Uterus (tissue), 4 donors: Measurements from ENCODE around the gene SYNGAP1. TPM values are rescaled to one million over a fixed set of nuclear protein-coding genes. Genes with fewer than 3 reads are reported as not detected.

ENCODE experiments used
- DNase-seq, 2 donors: peaks; one replicate each; pipeline ENCODE4 v3.0.0-alpha.2; 2019 to 2020
- H3K27ac ChIP-seq, 2 donors: fragments of 200-600 bp; sonication (generic); 1 replicate in 1 of 2; 2 replicates in 1 of 2; pipeline ENCODE4 v1.5.1; 2016 to 2018
- H3K27me3 ChIP-seq, 2 donors: fragments of 200-600 bp; sonication (generic); one replicate each; pipeline ENCODE4 v1.5.1; 2018 to 2019; ENCODE audit warnings: control low read depth in 1 of 2
- H3K36me3 ChIP-seq, 2 donors: fragments of 200-600 bp; sonication (generic); one replicate each; pipeline ENCODE4 v1.5.1; 2019; ENCODE audit warnings: control low read depth in 1 of 2
- H3K4me1 ChIP-seq, 2 donors: fragments of 200-600 bp; sonication (generic); one replicate each; pipeline ENCODE4 v1.5.1; 2018 to 2019; ENCODE audit warnings: control low read depth in 1 of 2
- H3K4me3 ChIP-seq, 2 donors: fragments of 200-600 bp; sonication (generic); 1 replicate in 1 of 2; 2 replicates in 1 of 2; pipeline ENCODE4 v1.5.1; 2018 to 2019; ENCODE audit warnings: mild to moderate bottlenecking in 1 of 2
- H3K9me3 ChIP-seq, 2 donors: fragments of 200-600 bp; sonication (generic); one replicate each; pipeline ENCODE4 v1.5.1; 2019; ENCODE audit warnings: control low read depth in 1 of 2
- CTCF ChIP-seq, 4 experiments: fragments of 200-600 bp in 2 of 4; fragments of 450-650 bp in 2 of 4; sonication (generic) in 2 of 4; IDR thresholded peaks; one replicate each; pipeline ENCODE4 v1.5.1; 2016 to 2019; ENCODE audit warnings: antibody characterized with exemption in 4 of 4, mild to moderate bottlenecking in 2 of 4, moderate library complexity in 1 of 4
- POLR2A ChIP-seq, 2 donors: fragments of 450-650 bp; IDR thresholded peaks; one replicate each; pipeline ENCODE4 v1.6.1; 2016; ENCODE audit warnings: antibody characterized with exemption in 2 of 2, mild to moderate bottlenecking in 1 of 2, moderate library complexity in 1 of 2
- intact Hi-C: fragments of 100-400 bp; cut with DNase I; formaldehyde crosslinking; loops from one replicate; pipeline ENCODE4 v1.15.1; 2023; ENCODE audit warnings: low total_unique reads
- total RNA-seq, 4 donors: library from RNA; depleted of rRNA in 3 of 4; stranded (reverse); fragments of >200 nt in 3 of 4; gene quantifications; one replicate each; pipeline versions ENCODE4 v1.1.0 to v1.2.4, GENCODE V29; 2014 to 2023
- donor health status: DM: yes; HTN: yes; CAD: no.

SYNGAP1 gene
- total RNA-seq, 4 donors from 2014 or later = 11.5 to 67.6 (median 14.4) TPM

GRCh38 chr6:33429750-33430052, 9.8 kb downstream of the SYNGAP1 start:
- intact Hi-C loops = loop anchor here (10.0 kb wide), 1 partner anchor 135 kb away; the partner anchor contains the start of gene RGL2
- H3K4me3 ChIP-seq = no peak overlapping the region
- no peaks in the 10 kb centered on the region for H3K36me3 ChIP-seq
- H3K27ac ChIP-seq = peak overlapping the region in 1 of 2 donors; percentile 99
- no peaks in the 10 kb centered on the region for H3K9me3 ChIP-seq
- DNase-seq = no peak
- peaks cover 6 to 27% of the 10 kb centered on the region in 2 donors for H3K4me1 ChIP-seq
- TF ChIP-seq POLR2A (IDR thresholded peaks at IDR 0.05) (no peak), CTCF (IDR thresholded peaks at IDR 0.05) (no peak)
- H3K27me3 ChIP-seq = no peaks in the 10 kb centered on the region

GRCh38 chr6:33430334-33430733, 10.5 kb downstream of the SYNGAP1 start:
- Histone ChIP-seq H3K36me3 (no peaks in the 10 kb centered on the region), H3K4me3 (no peak overlapping the region), H3K27ac (peak overlapping the region; percentile 83 to 88), H3K4me1 (peaks cover 3 to 22% of the 10 kb centered on the region in 2 donors), H3K9me3 (no peaks in the 10 kb centered on the region), H3K27me3 (no peaks in the 10 kb centered on the region)
- intact Hi-C loops = no loop called here
- DNase-seq = no peak
- no peak for TF ChIP-seq CTCF (IDR thresholded peaks at IDR 0.05)
- no peak for TF ChIP-seq POLR2A (IDR thresholded peaks at IDR 0.05)

GRCh38 chr6:33430991-33431879, 11.4 kb downstream of the SYNGAP1 start:
- H3K4me1 ChIP-seq = peaks cover 3 to 22% of the 10 kb centered on the region in 2 donors
- DNase-seq = peak; percentile 73 to 79
- H3K27ac ChIP-seq = peak overlapping the region; percentile 83 to 88
- no peak overlapping the region for H3K4me3 ChIP-seq
- H3K9me3 ChIP-seq = no peaks in the 10 kb centered on the region
- intact Hi-C loops = no loop called here
- no peaks in the 10 kb centered on the region for H3K36me3 ChIP-seq
- no peak for TF ChIP-seq POLR2A (IDR thresholded peaks at IDR 0.05)
- no peak for TF ChIP-seq CTCF (IDR thresholded peaks at IDR 0.05)
- H3K27me3 ChIP-seq = no peaks in the 10 kb centered on the region

GRCh38 chr6:33431880-33432541, 12.1 kb downstream of the SYNGAP1 start:
- no peaks in the 10 kb centered on the region for H3K27me3 ChIP-seq
- H3K27ac ChIP-seq = peak overlapping the region; percentile 83 to 88
- no peak for DNase-seq
- no peak overlapping the region for H3K4me3 ChIP-seq
- no peaks in the 10 kb centered on the region for H3K9me3 ChIP-seq
- H3K36me3 ChIP-seq = no peaks in the 10 kb centered on the region
- TF ChIP-seq POLR2A (IDR thresholded peaks at IDR 0.05) (no peak), CTCF (IDR thresholded peaks at IDR 0.05) (no peak)
- H3K4me1 ChIP-seq = peaks cover 3 to 22% of the 10 kb centered on the region in 2 donors
- intact Hi-C loops = no loop called here

GRCh38 chr6:33432546-33432945, 12.7 kb downstream of the SYNGAP1 start:
- intact Hi-C loops = no loop called here
- no peaks in the 10 kb centered on the region for H3K27me3 ChIP-seq
- peak overlapping the region; percentile 83 to 88 for H3K27ac ChIP-seq
- no peaks in the 10 kb centered on the region for H3K9me3 ChIP-seq
- no peak for DNase-seq
- no peaks in the 10 kb centered on the region for H3K36me3 ChIP-seq
- H3K4me3 ChIP-seq = no peak overlapping the region
- TF ChIP-seq POLR2A (IDR thresholded peaks at IDR 0.05) (no peak), CTCF (IDR thresholded peaks at IDR 0.05) (no peak)
- peaks cover 3 to 22% of the 10 kb centered on the region in 2 donors for H3K4me1 ChIP-seq
